Umbilical cord (tissue), 2 donors: ENCODE data around the gene TLR5. TPM values are rescaled to one million over a fixed set of nuclear protein-coding genes. Genes with fewer than 3 reads are reported as not detected.

Source experiments
- DNase-seq: peaks from one replicate; pipeline ENCODE4 v3.0.0-alpha.2; 2015; ENCODE audit warnings: low spot score
- total RNA-seq: library from RNA; depleted of rRNA; stranded (reverse); fragments of >200 nt; gene quantifications from one replicate; pipeline ENCODE4 v1.2.3, GENCODE V29; 2014; ENCODE audit warnings: low replicate concordance; ENCODE audit not compliant: insufficient read depth

TLR5 gene
- total RNA-seq, 1 donor from 2014 or later: 23.8 TPM

GRCh38 chr1:223074445-223075300, 68.4 kb downstream of the TLR5 start:
- peak; percentile 63 for DNase-seq

DNA sequence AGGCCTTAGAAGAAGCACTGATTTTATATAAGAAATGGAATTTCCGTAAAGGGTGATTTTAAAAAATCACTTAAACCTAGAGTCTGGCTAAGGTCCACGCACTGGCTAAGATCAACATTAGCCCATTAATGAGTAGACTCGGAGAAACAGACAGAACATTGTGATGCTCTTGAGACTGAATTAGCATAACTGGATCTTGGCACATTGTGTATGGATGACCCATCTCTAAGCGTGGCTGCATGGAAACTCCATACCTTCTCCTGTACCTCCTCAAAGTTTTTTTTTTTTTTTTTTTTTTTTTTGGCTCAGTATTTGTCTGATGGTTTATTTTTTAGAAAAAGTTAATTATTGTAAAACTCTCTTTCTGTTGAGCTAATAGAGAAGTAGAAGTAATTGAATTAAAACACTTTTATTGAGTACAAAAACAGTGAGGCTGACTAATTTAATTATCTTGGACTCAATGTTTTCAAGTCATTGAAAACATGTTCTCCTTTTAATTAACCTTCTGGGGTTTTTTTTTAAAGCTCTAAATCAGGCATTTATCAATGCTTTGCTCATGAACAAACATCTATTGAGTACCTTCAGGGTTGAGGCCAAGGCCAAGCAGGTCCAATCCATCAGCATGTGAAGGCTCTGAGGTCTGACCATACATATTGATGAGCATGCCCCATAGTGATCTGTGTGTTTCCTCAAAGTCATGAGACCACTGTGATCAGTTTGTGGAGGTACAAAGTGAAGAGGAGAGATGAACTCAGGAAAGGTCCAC, 74.0 kb downstream of the TLR5 start:
- DNase-seq: no peak

DNA sequence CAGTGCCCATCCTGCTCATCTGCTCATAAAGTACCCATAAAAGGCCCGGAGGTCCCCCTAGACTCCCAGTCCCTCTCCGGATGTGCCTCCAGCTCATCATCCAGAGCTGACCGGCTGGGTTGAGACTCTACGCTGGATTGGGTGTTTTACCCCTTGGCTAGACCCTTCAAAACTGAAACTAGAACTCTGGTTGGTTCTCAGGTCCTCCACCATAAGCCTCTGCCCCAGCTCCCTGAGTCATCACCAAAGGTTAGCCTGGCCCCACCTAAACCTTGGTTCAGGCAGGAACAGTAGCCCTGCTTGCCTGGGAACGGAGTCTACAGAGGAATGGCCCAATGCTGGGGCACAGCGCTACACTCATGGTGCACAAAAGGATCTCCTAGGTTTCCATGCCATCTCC, 75.1 kb downstream of the TLR5 start:
- no peak for DNase-seq

DNA sequence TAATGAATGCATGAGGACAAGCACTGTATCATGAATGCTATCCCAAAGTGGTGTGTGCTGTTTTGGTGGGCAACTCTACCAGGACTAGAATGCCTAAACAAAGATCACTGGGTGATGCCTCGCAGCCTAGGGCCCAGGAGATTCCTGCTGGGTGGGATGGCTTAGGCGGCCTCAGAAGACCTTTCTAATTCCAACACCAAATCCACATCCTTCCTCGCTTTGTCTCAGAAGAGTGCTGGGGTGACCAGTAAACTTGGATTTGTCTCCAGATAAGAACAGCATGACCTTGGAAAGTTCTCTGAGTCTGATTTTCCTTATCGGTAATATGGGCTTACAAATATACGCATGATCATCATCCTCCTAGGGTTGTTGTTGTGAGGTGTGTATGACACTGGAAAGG, 76.6 kb downstream of the TLR5 start:
- DNase-seq: no peak

GRCh38 chr1:223062177-223062576, 80.9 kb downstream of the TLR5 start:
- no peak for DNase-seq

DNA sequence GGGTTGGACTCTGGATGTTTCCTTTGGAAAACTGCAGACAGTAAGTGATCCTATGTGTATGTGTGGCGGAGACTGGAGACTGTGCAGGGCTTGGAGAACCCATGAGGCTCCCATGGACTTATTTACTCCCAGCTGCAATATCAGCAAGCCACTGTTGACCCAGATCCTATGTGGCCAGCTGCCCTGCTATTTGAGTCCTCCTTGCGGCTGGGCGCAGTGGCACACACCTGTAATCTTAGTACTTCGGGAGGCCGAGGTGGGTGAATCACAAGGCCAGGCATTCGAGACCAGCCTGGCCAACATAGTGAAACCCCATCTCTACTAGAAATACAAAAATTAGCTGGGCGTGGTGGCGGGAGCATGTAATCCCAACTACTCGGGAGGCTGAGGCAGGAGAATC, 83.5 kb downstream of the TLR5 start:
- no peak for DNase-seq

Other genes with a start within 250 kb of the TLR5 start
- 0.24 TPM for gene SUSD4, start 220.9 kb upstream of the TLR5 start, total RNA-seq